Endothelial cell of umbilical vein (primary cell): ENCODE measurements around the gene C2CD4D. TPM values are rescaled to one million over a fixed set of nuclear protein-coding genes. Genes with fewer than 3 reads are reported as not detected.
"Not testable (repeated sequence)": the region's sequence is repeated elsewhere in the genome, so short reads cannot be mapped to it uniquely, and the experiment has no call there.

ENCODE experiments used
- BruUV-seq: library from RNA; stranded (reverse); fragments of 400-500 nt; replicated peaks from 2 replicates; lab custom pipeline; 2021; lab: Mats Ljungman, UMichigan
- CTCF ChIA-PET: fragments of 300-600, 350-600 bp; sonication (Branson Sonifier 250); formaldehyde crosslinking; loops from one replicate; lab custom pipeline; 2021; ENCODE audit warnings: antibody characterized with exemption, inconsistent platforms; lab: Charles Lee
- POLR2A ChIA-PET: fragments of 300-600, 350-600 bp; sonication (Branson Sonifier 250); formaldehyde crosslinking; loops from one replicate; lab custom pipeline; 2021; ENCODE audit warnings: antibody characterized with exemption, inconsistent platforms; lab: Charles Lee
- DNase-seq: peaks from one replicate; pipeline ENCODE4 v3.0.0-alpha.2; 2011; ENCODE audit warnings: low read depth, low spot score
- FAIRE-seq: peaks from 2 replicates; lab custom pipeline; 2011; peaks lifted over from hg19 to GRCh38; lab: Jason Lieb, UNC
- H2AFZ ChIP-seq: 2 replicates; pipeline ENCODE4 v1.6.0; 2012; ENCODE audit warnings: low read depth, low read length, control low read depth, inconsistent platforms
- H3K27ac ChIP-seq: 2 replicates; pipeline ENCODE4 v1.5.1; 2011; ENCODE audit warnings: low read depth, mild to moderate bottlenecking, control low read depth, low read length, moderate library complexity; ENCODE audit not compliant: insufficient read depth
- H3K27me3 ChIP-seq, 2 experiments: 2 replicates each; pipeline versions ENCODE4 v1.6.0 to v1.6.1; 2011; ENCODE audit warnings: low read length in 2 of 2, mixed read lengths in 1 of 2; ENCODE audit not compliant: control insufficient read depth in 2 of 2, insufficient read depth in 2 of 2
- H3K36me3 ChIP-seq, 2 experiments: 2 replicates in 1 of 2; 3 replicates in 1 of 2; pipeline ENCODE4 v1.5.1; 2011; ENCODE audit warnings: low read length in 2 of 2, mild to moderate bottlenecking in 1 of 2, moderate library complexity in 1 of 2; ENCODE audit not compliant: control insufficient read depth in 2 of 2, insufficient read depth in 2 of 2; ENCODE audit errors: extremely low read depth in 1 of 2
- H3K4me1 ChIP-seq: 3 replicates; pipeline ENCODE4 v1.5.1; 2011; ENCODE audit warnings: mild to moderate bottlenecking, low read length; ENCODE audit not compliant: control insufficient read depth, insufficient read depth; ENCODE audit errors: extremely low read depth
- H3K4me2 ChIP-seq: 2 replicates; pipeline ENCODE4 v1.6.1; 2011; ENCODE audit warnings: low read length, control low read depth, mixed read lengths; ENCODE audit not compliant: insufficient read depth
- H3K4me3 ChIP-seq, 3 experiments: fragments of 200-600 bp in 1 of 3; sonication (generic), shearing (Covaris generic) in 1 of 3; replicated peaks in 1 of 3; 2 replicates each; pipeline ENCODE4 v1.5.1; 2011 to 2016; ENCODE audit warnings: control low read depth in 3 of 3, low read length in 3 of 3, mild to moderate bottlenecking in 2 of 3, inconsistent platforms in 1 of 3, low read depth in 1 of 3, moderate library complexity in 1 of 3; ENCODE audit not compliant: insufficient read depth in 1 of 3
- H3K79me2 ChIP-seq: 2 replicates; pipeline ENCODE4 v1.6.0; 2012; ENCODE audit warnings: low read length, inconsistent platforms; ENCODE audit not compliant: control insufficient read depth, insufficient read depth
- H3K9ac ChIP-seq: replicated peaks from 2 replicates; pipeline ENCODE3; 2011; ENCODE audit warnings: low read length, control low read depth; ENCODE audit not compliant: insufficient read depth; ENCODE audit errors: extremely low read depth
- H3K9me1 ChIP-seq: replicated peaks from 3 replicates; pipeline ENCODE4 v1.6.0; 2011; ENCODE audit warnings: mild to moderate bottlenecking, low read length; ENCODE audit not compliant: control insufficient read depth, insufficient read depth; ENCODE audit errors: extremely low read depth
- H3K9me3 ChIP-seq: replicated peaks from 2 replicates; pipeline ENCODE4 v1.5.1; 2012; ENCODE audit warnings: low read length, inconsistent platforms; ENCODE audit not compliant: control insufficient read depth, insufficient read depth
- H4K20me1 ChIP-seq: replicated peaks from 2 replicates; pipeline ENCODE3; 2011; ENCODE audit warnings: mild to moderate bottlenecking, low read length; ENCODE audit not compliant: control insufficient read depth, insufficient read depth; ENCODE audit errors: extremely low read depth
- FOS ChIP-seq: IDR thresholded peaks from 2 replicates; pipeline ENCODE4 v1.6.1; 2011; ENCODE audit warnings: mild to moderate bottlenecking, low read length, moderate library complexity, borderline replicate concordance; ENCODE audit not compliant: insufficient read depth
- GATA2 ChIP-seq: IDR thresholded peaks from 2 replicates; pipeline ENCODE4 v1.7.0; 2011; ENCODE audit warnings: low read depth, mild to moderate bottlenecking, moderate library complexity, mixed read lengths, low read length; ENCODE audit not compliant: insufficient read length, insufficient read depth
- JUN ChIP-seq: IDR thresholded peaks from 2 replicates; pipeline ENCODE4 v1.6.1; 2011; ENCODE audit warnings: borderline replicate concordance, low read depth; ENCODE audit not compliant: insufficient read length, insufficient read depth
- POLR2A ChIP-seq: IDR thresholded peaks from 2 replicates; pipeline ENCODE4 v1.6.1; 2012; ENCODE audit warnings: low read depth, mild to moderate bottlenecking, control low read depth, low read length
- POLR2AphosphoS5 ChIP-seq: IDR thresholded peaks from 2 replicates; pipeline ENCODE4 v1.6.1; 2012; ENCODE audit warnings: low read depth, mild to moderate bottlenecking, control low read depth, low read length, moderate library complexity; ENCODE audit not compliant: insufficient read depth
- dilution Hi-C: fragments of 300-500 bp; cut with MboI; formaldehyde crosslinking; loops from one replicate; pipeline ENCODE4 v1.15.0; 2019; ENCODE audit warnings: low sequenced_read_pairs; ENCODE audit not compliant: extremely low pct_ligation_motif_present
- intact Hi-C: fragments of 100-400 bp; cut with micrococcal nuclease; formaldehyde crosslinking; loops from one replicate; pipeline ENCODE4 v1.10.0; 2022
- polyA plus RNA-seq, 4 experiments: library from polyadenylated mRNA; depleted of rRNA in 3 of 4; stranded (reverse) in 3 of 4; unstranded in 1 of 4; fragments of >200 nt; gene quantifications; 2 replicates each; pipeline versions ENCODE4 v1.2.1 to v1.2.3, GENCODE V29; 2011 to 2012; ENCODE audit warnings: missing spikeins in 1 of 4
- total RNA-seq: library from RNA; stranded (reverse); gene quantifications from 2 replicates; pipeline ENCODE4 v1.2.3, GENCODE V29; 2021
- TF ChIP-seq, protein P1 (sequence below): IDR thresholded peaks from 2 replicates; pipeline ENCODE4 v1.6.1; 2011; ENCODE audit not compliant: insufficient read depth, insufficient read length

C2CD4D gene
- total and polyA plus RNA-seq, 2 donors (not counting 3 experiments of a cell fraction or from before 2014, with no cell fraction given): not detected

DNA sequence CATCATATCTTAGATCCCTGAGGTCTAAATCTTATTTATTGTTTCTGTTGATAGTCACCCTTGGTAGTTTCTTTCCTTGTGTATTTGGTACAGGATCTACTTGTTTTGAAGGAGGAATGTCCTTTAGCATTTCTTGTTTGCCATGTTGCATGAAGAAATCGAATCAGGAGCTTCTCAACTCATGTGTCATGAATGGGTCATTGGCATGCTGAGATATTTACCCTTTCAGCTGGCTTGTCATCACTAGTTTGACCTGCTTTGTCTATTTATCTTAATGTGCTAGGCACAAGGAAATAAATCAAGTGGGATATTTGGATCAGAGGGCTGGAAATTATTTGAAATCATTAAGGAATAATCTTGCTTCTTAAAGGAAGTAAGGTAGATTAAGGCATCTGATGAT lies 45.9 kb upstream of the C2CD4D start:
- no peak overlapping the region for H3K4me3 ChIP-seq
- no peak for DNase-seq
- H3K9ac ChIP-seq: no peak overlapping the region
- dilution Hi-C loops (no loop called here), intact Hi-C loops (no loop called here)
- POLR2A ChIA-PET: no interaction called here
- no peak overlapping the region for H3K27ac ChIP-seq
- FAIRE-seq: no peak
- no peaks in the 10 kb centered on the region for H3K27me3 ChIP-seq
- no peaks in the 10 kb centered on the region for H4K20me1 ChIP-seq
- no TSS peak for BruUV-seq
- no peaks in the 10 kb centered on the region for H3K36me3 ChIP-seq
- no peak overlapping the region for H3K4me2 ChIP-seq
- H3K79me2 ChIP-seq: no peaks in the 10 kb centered on the region
- CTCF ChIA-PET: interaction anchor here (8.2 kb wide), 1 partner anchor 115 kb away, joined by 128 read pairs; no protein-coding TSS in a partner anchor
- peaks cover 11% of the 10 kb centered on the region for H3K4me1 ChIP-seq
- no peaks in the 10 kb centered on the region for H3K9me3 ChIP-seq
- H2AFZ ChIP-seq: no peak overlapping the region
- H3K9me1 ChIP-seq: no peaks in the 10 kb centered on the region
- TF ChIP-seq POLR2A (no peak), FOS (no peak), JUN (no peak), GATA2 (no peak), POLR2AphosphoS5 (no peak)
- TF ChIP-seq, protein P1, sequence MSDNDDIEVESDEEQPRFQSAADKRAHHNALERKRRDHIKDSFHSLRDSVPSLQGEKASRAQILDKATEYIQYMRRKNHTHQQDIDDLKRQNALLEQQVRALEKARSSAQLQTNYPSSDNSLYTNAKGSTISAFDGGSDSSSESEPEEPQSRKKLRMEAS: no peak

DNA sequence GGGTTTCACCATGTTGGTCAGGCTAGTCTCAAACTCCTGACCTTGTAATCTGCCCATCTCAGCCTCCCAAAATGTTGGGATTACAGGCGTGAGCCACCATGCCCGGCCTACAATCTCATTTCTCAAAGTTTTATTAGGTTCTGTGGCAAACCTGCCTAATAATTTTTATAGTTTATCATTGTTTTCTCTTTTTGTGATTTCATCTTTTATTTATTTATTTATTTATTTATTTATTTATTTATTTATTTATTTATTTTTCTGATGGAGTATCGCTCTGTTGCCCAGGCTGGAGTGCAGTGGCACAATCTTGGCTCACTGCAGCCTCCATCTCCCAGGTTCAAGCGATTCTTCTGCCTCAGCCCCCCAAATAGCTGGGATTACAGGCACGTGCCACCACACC lies 45.3 kb upstream of the C2CD4D start:
- H3K9ac ChIP-seq, H3K4me3 ChIP-seq, dilution Hi-C loops, H3K79me2 ChIP-seq, DNase-seq, H3K9me3 ChIP-seq, H4K20me1 ChIP-seq, H2AFZ ChIP-seq, BruUV-seq, H3K4me2 ChIP-seq, FAIRE-seq, intact Hi-C loops, H3K36me3 ChIP-seq, H3K27ac ChIP-seq, POLR2A ChIA-PET, H3K27me3 ChIP-seq, H3K9me1 ChIP-seq: not testable (repeated sequence)
- CTCF ChIA-PET: interaction anchor here (0.9 to 1.3 kb wide), 2 partner anchors 11 to 102 kb away, joined by 4 to 5 read pairs; no protein-coding TSS in a partner anchor
- peaks cover 11% of the 10 kb centered on the region for H3K4me1 ChIP-seq

DNA sequence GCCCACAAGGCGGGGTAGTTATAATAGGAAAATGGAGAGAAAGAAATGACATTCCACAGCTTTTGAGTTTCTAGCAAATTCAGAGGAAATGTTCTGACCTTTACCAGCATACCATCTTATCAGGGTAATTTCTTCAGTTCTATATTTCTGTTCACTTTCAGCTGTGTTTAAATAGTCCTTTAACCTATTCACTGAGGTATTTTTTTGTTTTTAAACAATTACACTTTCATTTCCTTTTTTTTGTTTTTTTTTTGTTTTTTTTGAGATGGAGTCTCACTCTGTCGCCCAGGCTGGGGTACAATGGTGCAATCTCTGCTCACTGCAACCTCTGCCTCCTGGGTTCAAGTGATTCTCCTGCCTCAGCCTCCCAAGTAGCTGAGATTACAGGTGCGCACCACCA lies 44.8 kb upstream of the C2CD4D start:
- POLR2A ChIA-PET, H3K4me3 ChIP-seq, H3K9me3 ChIP-seq, H3K9ac ChIP-seq, H3K9me1 ChIP-seq, BruUV-seq, H3K36me3 ChIP-seq, H2AFZ ChIP-seq, dilution Hi-C loops, H3K79me2 ChIP-seq, H3K27ac ChIP-seq, intact Hi-C loops, DNase-seq, H3K4me2 ChIP-seq, H3K27me3 ChIP-seq, H4K20me1 ChIP-seq, FAIRE-seq: not testable (repeated sequence)
- CTCF ChIA-PET: interaction anchor here (0.9 to 1.3 kb wide), 2 partner anchors 10 to 102 kb away, joined by 4 to 5 read pairs; no protein-coding TSS in a partner anchor
- peaks cover 11% of the 10 kb centered on the region for H3K4me1 ChIP-seq
